ENCODE measurements around the gene NRN1.

NRN1 gene

DNA sequence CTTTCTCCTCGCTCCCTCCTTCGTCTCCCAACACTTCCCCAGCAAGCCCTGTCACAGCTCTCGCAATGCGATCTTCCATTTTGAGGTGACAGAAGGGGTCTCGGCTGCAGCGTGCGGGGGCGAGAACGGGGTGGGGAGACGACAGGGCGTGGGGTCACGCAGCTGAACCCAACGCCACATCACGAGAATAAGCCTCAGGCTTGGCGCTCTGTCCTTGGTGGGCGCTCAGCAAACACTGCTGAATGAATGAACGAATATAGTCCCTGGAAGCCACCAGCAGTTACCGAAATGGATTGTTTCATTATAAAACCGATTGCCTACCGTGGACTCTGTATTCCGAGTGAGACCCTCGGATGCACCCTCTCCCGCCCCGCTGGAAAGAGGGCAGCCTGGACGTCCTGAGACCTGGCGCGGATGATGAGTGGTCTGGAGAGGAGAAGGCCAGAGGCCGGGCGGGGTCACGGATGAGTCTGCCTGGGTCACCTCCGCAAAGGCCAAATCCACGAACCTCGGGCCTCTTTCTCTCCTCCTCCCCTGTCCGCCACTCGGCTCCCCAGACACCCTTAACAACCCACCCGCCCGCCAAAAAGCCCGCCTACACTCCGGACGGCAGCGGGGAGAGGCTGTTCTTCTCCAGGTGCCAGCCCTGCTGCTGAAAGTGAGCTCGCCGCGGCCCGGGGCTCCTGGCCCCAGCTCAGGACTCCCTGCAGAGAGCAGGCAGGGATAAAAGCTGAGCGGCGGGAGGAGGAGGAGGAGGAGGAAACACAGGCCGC, 3.7 kb downstream of the NRN1 start:
- Histone ChIP-seq H3K9me3 (ENCODE audit: control insufficient read depth, low read length) (no peaks in the 10 kb centered on the region), H3K36me3 (ENCODE audit: control insufficient read depth, insufficient read depth, low read length) (no peaks in the 10 kb centered on the region), H3K4me3 (ENCODE audit: insufficient read depth, low read depth, low read length, poor library complexity, severe bottlenecking) (peak overlapping the region; percentile 55), H3K27me3 (replicated peaks; ENCODE audit: control insufficient read depth, insufficient read depth, low read length, poor library complexity, severe bottlenecking) (peaks cover 97% of the 10 kb centered on the region), H3K4me1 (ENCODE audit: control insufficient read depth, insufficient read depth, low read length, poor library complexity, severe bottlenecking) (peaks cover 66% of the 10 kb centered on the region), H3K27ac (ENCODE audit: insufficient read depth, low read length, poor library complexity, severe bottlenecking) (no peak overlapping the region)
- DNase-seq: no peak

- H3K27me3 ChIP-seq (replicated peaks; ENCODE audit: control insufficient read depth, insufficient read depth, low read length, poor library complexity, severe bottlenecking): peaks cover 97% of the 10 kb centered on the region
- no peaks in the 10 kb centered on the region for H3K9me3 ChIP-seq (ENCODE audit: control insufficient read depth, low read length)
- peak overlapping the region; percentile 3 for H3K4me3 ChIP-seq (ENCODE audit: insufficient read depth, low read depth, low read length, poor library complexity, severe bottlenecking)
- peaks cover 65% of the 10 kb centered on the region for H3K4me1 ChIP-seq (ENCODE audit: control insufficient read depth, insufficient read depth, low read length, poor library complexity, severe bottlenecking)
- no peaks in the 10 kb centered on the region for H3K36me3 ChIP-seq (ENCODE audit: control insufficient read depth, insufficient read depth, low read length)
- DNase-seq: no peak
- no peak overlapping the region for H3K27ac ChIP-seq (ENCODE audit: insufficient read depth, low read length, poor library complexity, severe bottlenecking)
Measured at GRCh38 chr6:6002005-6002847, 4.5 kb downstream of the NRN1 start.

DNA sequence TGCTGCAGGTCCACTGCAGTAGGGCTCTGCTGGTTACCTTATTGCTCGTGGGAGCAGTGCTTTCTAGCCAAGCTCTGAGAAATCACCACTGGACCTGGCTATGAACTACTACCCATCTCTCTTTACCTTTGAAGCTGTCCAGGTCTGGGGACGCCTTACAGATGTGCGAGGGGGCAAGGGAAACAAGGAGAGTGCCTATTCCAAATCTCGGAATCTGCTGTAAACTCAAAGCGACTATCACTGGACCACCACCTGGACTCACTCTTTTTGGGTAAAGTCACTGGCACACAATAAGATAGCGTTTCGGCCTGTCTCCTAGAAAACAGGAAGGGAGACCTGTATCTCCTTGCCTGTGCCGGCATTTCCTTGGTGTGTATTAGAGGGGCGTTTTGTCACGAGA, 5.3 kb downstream of the NRN1 start:
- Histone ChIP-seq H3K4me3 (ENCODE audit: insufficient read depth, low read depth, low read length, poor library complexity, severe bottlenecking) (no peak overlapping the region), H3K4me1 (ENCODE audit: control insufficient read depth, insufficient read depth, low read length, poor library complexity, severe bottlenecking) (peaks cover 65% of the 10 kb centered on the region), H3K27ac (ENCODE audit: insufficient read depth, low read length, poor library complexity, severe bottlenecking) (no peak overlapping the region), H3K27me3 (replicated peaks; ENCODE audit: control insufficient read depth, insufficient read depth, low read length, poor library complexity, severe bottlenecking) (peaks cover 97% of the 10 kb centered on the region), H3K9me3 (ENCODE audit: control insufficient read depth, low read length) (no peaks in the 10 kb centered on the region), H3K36me3 (ENCODE audit: control insufficient read depth, insufficient read depth, low read length) (no peaks in the 10 kb centered on the region)
- no peak for DNase-seq

DNA sequence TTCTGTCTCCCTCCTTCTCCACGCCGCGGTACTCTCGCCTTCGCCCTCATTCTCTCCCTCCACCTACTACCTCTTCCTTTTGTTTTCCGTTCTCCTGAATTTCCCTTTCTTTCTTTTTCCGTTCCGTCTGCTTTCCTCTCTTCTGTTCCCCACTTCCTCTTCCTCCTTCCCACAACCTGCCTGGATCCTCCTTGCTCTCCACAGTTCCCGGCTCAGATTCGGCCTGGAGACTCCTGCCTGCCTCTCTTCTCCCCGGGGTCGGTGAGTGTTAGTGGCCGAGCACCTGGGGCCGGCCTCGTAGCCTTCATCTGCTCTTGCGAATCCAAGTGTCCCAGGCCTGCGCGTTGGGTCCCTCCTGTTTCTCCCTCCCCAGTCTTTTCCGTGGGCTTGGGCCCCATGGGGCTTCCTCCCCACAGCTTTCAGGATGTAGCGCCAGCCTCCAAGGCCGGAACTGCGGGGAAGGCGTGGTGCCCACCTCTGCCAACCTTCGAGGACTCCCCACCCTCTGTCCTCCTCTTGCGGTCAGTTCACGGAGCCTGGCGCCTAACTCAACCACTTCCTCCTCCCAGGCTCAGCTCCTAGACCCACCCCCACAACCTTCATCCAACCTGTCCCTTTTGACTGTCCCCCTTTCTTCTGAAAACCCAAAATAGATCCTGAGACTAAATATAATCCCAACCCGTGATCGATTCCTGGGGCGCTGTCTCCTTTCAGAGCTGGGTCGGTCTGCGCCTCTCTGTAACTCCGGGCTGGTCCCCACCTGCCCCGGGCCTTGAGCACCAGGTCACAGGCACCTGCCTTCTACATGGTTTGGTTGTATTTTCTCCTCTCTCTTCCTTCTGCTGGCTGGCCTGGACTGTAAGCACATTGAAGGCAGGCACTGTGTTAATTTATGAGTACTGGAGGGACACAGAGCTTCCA, 6.8 kb downstream of the NRN1 start:
- Histone ChIP-seq H3K4me3 (ENCODE audit: insufficient read depth, low read depth, low read length, poor library complexity, severe bottlenecking) (no peak overlapping the region), H3K27me3 (replicated peaks; ENCODE audit: control insufficient read depth, insufficient read depth, low read length, poor library complexity, severe bottlenecking) (peaks cover 97% of the 10 kb centered on the region), H3K27ac (ENCODE audit: insufficient read depth, low read length, poor library complexity, severe bottlenecking) (no peak overlapping the region), H3K9me3 (ENCODE audit: control insufficient read depth, low read length) (no peaks in the 10 kb centered on the region), H3K36me3 (ENCODE audit: control insufficient read depth, insufficient read depth, low read length) (no peaks in the 10 kb centered on the region), H3K4me1 (ENCODE audit: control insufficient read depth, insufficient read depth, low read length, poor library complexity, severe bottlenecking) (peaks cover 75% of the 10 kb centered on the region)
- DNase-seq: no peak

DNA sequence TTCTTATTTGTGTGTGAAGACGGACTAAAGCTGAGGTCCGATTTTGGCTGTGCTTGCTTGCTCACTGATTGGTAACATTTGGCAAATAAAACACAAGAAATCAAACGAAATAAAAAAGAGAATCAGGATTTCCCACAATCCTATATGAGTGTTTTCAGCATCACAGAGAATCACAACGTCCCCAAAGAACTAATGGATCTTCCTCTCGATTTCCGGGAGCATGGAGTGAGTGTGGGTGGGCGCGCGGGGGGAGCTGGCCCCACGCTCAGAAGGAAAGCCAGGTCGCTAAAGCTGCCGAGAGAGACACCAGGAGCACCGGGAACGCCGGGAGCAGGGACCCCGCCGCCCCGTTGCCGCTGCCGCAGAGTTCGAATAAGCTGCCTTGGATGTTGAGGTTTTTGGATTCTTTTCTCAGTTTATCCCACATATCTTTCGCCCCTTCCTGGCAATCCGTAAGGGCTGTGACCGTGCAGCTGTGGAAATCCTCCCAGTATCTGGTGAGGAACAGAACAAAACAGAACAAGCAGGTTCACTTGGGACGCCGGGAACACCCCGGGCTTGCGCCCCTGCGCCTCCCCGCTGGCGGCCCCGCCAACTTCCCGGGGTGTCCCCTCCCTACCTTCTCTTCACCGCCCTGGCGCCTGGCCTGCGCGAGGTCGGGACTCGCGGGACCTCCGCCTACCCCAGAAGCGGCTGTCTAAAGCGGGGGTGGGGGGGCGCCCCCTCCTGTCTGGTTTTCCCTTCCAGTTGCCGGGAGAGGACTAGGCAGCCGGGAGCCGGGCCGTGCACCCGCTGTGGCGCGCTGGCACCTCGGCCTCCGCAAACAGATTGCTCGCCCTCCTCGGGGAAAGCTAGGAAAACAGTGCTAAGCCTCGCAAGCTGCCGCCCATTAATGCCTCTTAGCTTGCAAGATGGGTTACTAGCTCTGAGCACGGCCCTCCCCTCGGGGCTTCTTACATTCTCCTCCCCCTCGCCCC, 7.7 kb downstream of the NRN1 start:
- H3K4me1 ChIP-seq (ENCODE audit: control insufficient read depth, insufficient read depth, low read length, poor library complexity, severe bottlenecking): peaks cover 76% of the 10 kb centered on the region
- no peak overlapping the region for H3K27ac ChIP-seq (ENCODE audit: insufficient read depth, low read length, poor library complexity, severe bottlenecking)
- no peak overlapping the region for H3K4me3 ChIP-seq (ENCODE audit: insufficient read depth, low read depth, low read length, poor library complexity, severe bottlenecking)
- H3K36me3 ChIP-seq (ENCODE audit: control insufficient read depth, insufficient read depth, low read length): no peaks in the 10 kb centered on the region
- no peak for DNase-seq
- H3K27me3 ChIP-seq (replicated peaks; ENCODE audit: control insufficient read depth, insufficient read depth, low read length, poor library complexity, severe bottlenecking): peaks cover 97% of the 10 kb centered on the region
- no peaks in the 10 kb centered on the region for H3K9me3 ChIP-seq (ENCODE audit: control insufficient read depth, low read length)

- DNase-seq: no peak
- Histone ChIP-seq H3K27ac (ENCODE audit: insufficient read depth, low read length, poor library complexity, severe bottlenecking) (no peak overlapping the region), H3K9me3 (ENCODE audit: control insufficient read depth, low read length) (no peaks in the 10 kb centered on the region), H3K36me3 (ENCODE audit: control insufficient read depth, insufficient read depth, low read length) (no peaks in the 10 kb centered on the region), H3K4me1 (ENCODE audit: control insufficient read depth, insufficient read depth, low read length, poor library complexity, severe bottlenecking) (peaks cover 69% of the 10 kb centered on the region), H3K27me3 (replicated peaks; ENCODE audit: control insufficient read depth, insufficient read depth, low read length, poor library complexity, severe bottlenecking) (peaks cover 97% of the 10 kb centered on the region), H3K4me3 (ENCODE audit: insufficient read depth, low read depth, low read length, poor library complexity, severe bottlenecking) (no peak overlapping the region)
Measured at GRCh38 chr6:5998236-5998635, 8.5 kb downstream of the NRN1 start.

DNA sequence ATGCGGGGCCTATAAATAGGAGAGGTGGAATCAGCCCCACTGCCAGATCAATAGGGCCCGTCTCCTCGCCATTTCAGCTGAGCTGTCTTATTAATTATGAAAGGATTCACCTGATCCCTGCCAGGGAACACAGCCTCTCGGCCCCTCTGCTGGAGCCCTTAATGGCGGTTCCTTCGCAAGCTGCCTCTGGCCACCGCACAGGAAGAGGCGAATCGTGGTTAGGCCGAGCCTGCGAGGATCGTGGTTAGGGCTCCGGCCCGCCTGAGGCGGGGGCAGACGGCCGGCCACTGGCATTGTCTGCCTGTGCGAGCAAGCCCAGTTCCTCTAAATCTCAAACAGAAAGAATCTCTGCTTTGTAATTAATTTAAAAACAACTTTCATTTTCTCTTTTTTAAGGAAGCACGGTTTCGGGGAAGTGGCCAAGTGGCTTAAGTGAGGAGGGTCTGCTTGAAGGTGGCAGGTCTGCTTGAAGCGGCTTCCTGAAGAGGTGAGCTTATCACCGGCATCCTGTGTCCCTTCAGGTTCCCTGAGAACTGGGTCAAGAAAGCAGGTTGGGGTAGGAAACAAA, 9.2 kb downstream of the NRN1 start:
- Histone ChIP-seq H3K27ac (ENCODE audit: insufficient read depth, low read length, poor library complexity, severe bottlenecking) (no peak overlapping the region), H3K27me3 (replicated peaks; ENCODE audit: control insufficient read depth, insufficient read depth, low read length, poor library complexity, severe bottlenecking) (peaks cover 95% of the 10 kb centered on the region), H3K9me3 (ENCODE audit: control insufficient read depth, low read length) (no peaks in the 10 kb centered on the region), H3K4me3 (ENCODE audit: insufficient read depth, low read depth, low read length, poor library complexity, severe bottlenecking) (peak overlapping the region; percentile 64), H3K4me1 (ENCODE audit: control insufficient read depth, insufficient read depth, low read length, poor library complexity, severe bottlenecking) (peaks cover 61% of the 10 kb centered on the region), H3K36me3 (ENCODE audit: control insufficient read depth, insufficient read depth, low read length) (no peaks in the 10 kb centered on the region)
- DNase-seq: no peak

- H3K27me3 ChIP-seq (replicated peaks; ENCODE audit: control insufficient read depth, insufficient read depth, low read length, poor library complexity, severe bottlenecking): peaks cover 89% of the 10 kb centered on the region
- DNase-seq: no peak
- H3K27ac ChIP-seq (ENCODE audit: insufficient read depth, low read length, poor library complexity, severe bottlenecking): no peak overlapping the region
- H3K4me1 ChIP-seq (ENCODE audit: control insufficient read depth, insufficient read depth, low read length, poor library complexity, severe bottlenecking): peaks cover 55% of the 10 kb centered on the region
- H3K36me3 ChIP-seq (ENCODE audit: control insufficient read depth, insufficient read depth, low read length): no peaks in the 10 kb centered on the region
- H3K4me3 ChIP-seq (ENCODE audit: insufficient read depth, low read depth, low read length, poor library complexity, severe bottlenecking): peak overlapping the region; percentile 64
- H3K9me3 ChIP-seq (ENCODE audit: control insufficient read depth, low read length): no peaks in the 10 kb centered on the region
Measured at GRCh38 chr6:5996714-5997419, 9.9 kb downstream of the NRN1 start.
